Breast epithelium (tissue), 3 donors: ENCODE measurements around the gene NOSIP.

Source experiments
- CTCF ChIP-seq, 3 donors: fragments of 450-650 bp; IDR thresholded peaks; one replicate each; pipeline ENCODE4 v1.5.1; 2016 to 2017; ENCODE audit warnings: antibody characterized with exemption in 3 of 3, mild to moderate bottlenecking in 3 of 3, moderate library complexity in 3 of 3
- POLR2A ChIP-seq: fragments of 450-650 bp; IDR thresholded peaks from one replicate; pipeline ENCODE4 v1.6.1; 2016; ENCODE audit warnings: antibody characterized with exemption, mild to moderate bottlenecking, moderate library complexity

GRCh38 chr19:49553451-49554271, 26.7 kb downstream of the NOSIP start:
- TF ChIP-seq POLR2A, result no peak
- TF ChIP-seq CTCF (IDR thresholded peaks at IDR 0.05), result no peak
